Adipose tissue (tissue), 3 donors: ENCODE data around the gene MTM1. TPM values are rescaled to one million over a fixed set of nuclear protein-coding genes. Genes with fewer than 3 reads are reported as not detected.

ENCODE experiments used
- H3K27ac ChIP-seq: one replicate; pipeline ENCODE4 v1.5.1; 2013; ENCODE audit warnings: low read depth, low read length
- WGBS, 3 donors: extraction: QIAGEN DNeasy Blood & Tissue Kit; methylation state at CpG; one replicate each; pipeline ENCODE4 v1.1.7; 2013; 5-methylcytosine and 5-hydroxymethylcytosine counted together
- polyA plus RNA-seq, 3 donors: library from polyadenylated mRNA; stranded (reverse); fragments of 200-250 nt; gene quantifications; one replicate each; pipeline ENCODE4 v1.2.3, GENCODE V29; 2013
- donor health status: healthy with polysubstance abuse.
- donor health status: Bipolar disorder and iron deficiency.
- donor health status: healthy.

Gene MTM1
- polyA plus RNA-seq, 3 donors, result 2.8 to 4.9 (median 4.8) TPM

GRCh38 chrX:150582338-150582948 is 14.0 kb downstream of the MTM1 start:
- H3K27ac ChIP-seq, result no peak overlapping the region

- no peak overlapping the region for H3K27ac ChIP-seq
- WGBS, 3 donors, result 59 to 76% (median 72%) methylated on average over 8 of the region's 8 CpGs
Measured at GRCh38 chrX:150587585-150588503, 19.4 kb downstream of the MTM1 start.

GRCh38 chrX:150594584-150594983 is 26.2 kb downstream of the MTM1 start:
- WGBS, 3 donors, result 60 to 91% (median 61%) methylated on average over 1 of the region's 1 CpG
- H3K27ac ChIP-seq, result no peak overlapping the region

GRCh38 chrX:150599226-150599625 is 30.8 kb downstream of the MTM1 start:
- H3K27ac ChIP-seq, result no peak overlapping the region
- 88 to 93% (median 88%) methylated on average over 1 of the region's 1 CpG for WGBS, 3 donors

- H3K27ac ChIP-seq, result no peak overlapping the region
Measured at GRCh38 chrX:150602296-150602695, 33.9 kb downstream of the MTM1 start.

GRCh38 chrX:150602743-150603142 is 34.3 kb downstream of the MTM1 start:
- 73 to 93% (median 73%) methylated on average over 3 of the region's 3 CpGs for WGBS, 3 donors
- no peak overlapping the region for H3K27ac ChIP-seq

GRCh38 chrX:150605603-150606002 is 37.2 kb downstream of the MTM1 start:
- no peak overlapping the region for H3K27ac ChIP-seq
- 51 to 62% (median 51%) methylated on average over 2 of the region's 2 CpGs for WGBS, 3 donors

- H3K27ac ChIP-seq, result no peak overlapping the region
- 75 to 96% (median 84%) methylated on average over 4 to 5 of the region's 5 CpGs for WGBS, 3 donors
Measured at GRCh38 chrX:150607201-150607600, 38.8 kb downstream of the MTM1 start.

GRCh38 chrX:150610043-150610442 is 41.6 kb downstream of the MTM1 start:
- H3K27ac ChIP-seq, result no peak overlapping the region

- 49 to 95% (median 83%) methylated on average over 2 of the region's 2 CpGs for WGBS, 3 donors
- no peak overlapping the region for H3K27ac ChIP-seq
Measured at GRCh38 chrX:150610446-150610845, 42.0 kb downstream of the MTM1 start.

- no peak overlapping the region for H3K27ac ChIP-seq
- WGBS, 3 donors, result 78 to 92% (median 81%) methylated on average over 4 of the region's 4 CpGs
Measured at GRCh38 chrX:150615356-150615755, 46.9 kb downstream of the MTM1 start.

GRCh38 chrX:150616179-150616862 is 47.9 kb downstream of the MTM1 start:
- 69 to 89% (median 82%) methylated on average over 7 of the region's 7 CpGs for WGBS, 3 donors
- H3K27ac ChIP-seq, result no peak overlapping the region

- no peak overlapping the region for H3K27ac ChIP-seq
- 81 to 100% (median 90%) methylated on average over 2 of the region's 2 CpGs for WGBS, 3 donors
Measured at GRCh38 chrX:150616863-150617198, 48.4 kb downstream of the MTM1 start.

GRCh38 chrX:150621652-150622051 is 53.2 kb downstream of the MTM1 start:
- 69 to 97% (median 75%) methylated on average over 2 of the region's 2 CpGs for WGBS, 3 donors
- no peak overlapping the region for H3K27ac ChIP-seq

- H3K27ac ChIP-seq, result no peak overlapping the region
Measured at GRCh38 chrX:150623583-150623982, 55.2 kb downstream of the MTM1 start.

- WGBS, 3 donors, result 80 to 93% (median 89%) methylated on average over 6 of the region's 6 CpGs
- no peak overlapping the region for H3K27ac ChIP-seq
Measured at GRCh38 chrX:150625097-150625496, 56.7 kb downstream of the MTM1 start.

- H3K27ac ChIP-seq, result no peak overlapping the region
- WGBS, 3 donors, result 87 to 95% (median 92%) methylated on average over 3 of the region's 3 CpGs
Measured at GRCh38 chrX:150625875-150626274, 57.5 kb downstream of the MTM1 start.

- no peak overlapping the region for H3K27ac ChIP-seq
Measured at GRCh38 chrX:150627957-150628356, 59.5 kb downstream of the MTM1 start.

- WGBS, 3 donors, result 68 to 90% (median 72%) methylated on average over 3 of the region's 3 CpGs
- H3K27ac ChIP-seq, result no peak overlapping the region
Measured at GRCh38 chrX:150635952-150636351, 67.5 kb downstream of the MTM1 start.

- 90 to 100% (median 100%) methylated on average over 3 of the region's 3 CpGs for WGBS, 3 donors
- no peak overlapping the region for H3K27ac ChIP-seq
Measured at GRCh38 chrX:150642423-150642822, 74.0 kb downstream of the MTM1 start.
